Measurements from ENCODE around the gene ST6GALNAC4.

The ST6GALNAC4 gene, protein sequence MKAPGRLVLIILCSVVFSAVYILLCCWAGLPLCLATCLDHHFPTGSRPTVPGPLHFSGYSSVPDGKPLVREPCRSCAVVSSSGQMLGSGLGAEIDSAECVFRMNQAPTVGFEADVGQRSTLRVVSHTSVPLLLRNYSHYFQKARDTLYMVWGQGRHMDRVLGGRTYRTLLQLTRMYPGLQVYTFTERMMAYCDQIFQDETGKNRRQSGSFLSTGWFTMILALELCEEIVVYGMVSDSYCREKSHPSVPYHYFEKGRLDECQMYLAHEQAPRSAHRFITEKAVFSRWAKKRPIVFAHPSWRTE

GRCh38 chr9:127916720-127917581 lies at the start of gene ST6GALNAC4:
TSS of gene ST6GALNAC4 (minus strand) at chr9:127917041. CDS start at chr9:127916419, 622 bp downstream.
- DNase-seq (ENCODE audit: low read depth in 2 of 2): peak; percentile 98

DNA sequence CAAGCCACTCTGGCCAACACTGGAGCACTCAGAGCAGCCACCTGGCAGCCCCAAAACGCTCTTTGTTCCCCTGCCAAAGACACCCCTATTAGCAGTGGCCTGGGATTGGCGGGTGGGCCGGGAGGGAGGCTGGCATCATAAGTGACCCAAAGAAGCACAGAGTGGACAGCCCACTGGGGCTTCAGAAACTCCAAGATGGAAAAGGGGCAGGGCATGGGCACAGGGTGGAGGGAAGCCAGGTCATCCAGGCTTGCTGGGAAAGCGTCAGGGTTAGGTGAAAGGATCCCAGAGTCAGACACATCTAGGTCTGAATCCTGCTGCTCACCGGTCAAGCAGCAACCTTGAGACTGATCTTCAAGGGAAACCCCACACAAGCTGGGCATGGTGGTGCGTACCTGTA lies 49.1 kb upstream of the ST6GALNAC4 start:
- no peak for DNase-seq (ENCODE audit: low read depth in 2 of 2)

DNA sequence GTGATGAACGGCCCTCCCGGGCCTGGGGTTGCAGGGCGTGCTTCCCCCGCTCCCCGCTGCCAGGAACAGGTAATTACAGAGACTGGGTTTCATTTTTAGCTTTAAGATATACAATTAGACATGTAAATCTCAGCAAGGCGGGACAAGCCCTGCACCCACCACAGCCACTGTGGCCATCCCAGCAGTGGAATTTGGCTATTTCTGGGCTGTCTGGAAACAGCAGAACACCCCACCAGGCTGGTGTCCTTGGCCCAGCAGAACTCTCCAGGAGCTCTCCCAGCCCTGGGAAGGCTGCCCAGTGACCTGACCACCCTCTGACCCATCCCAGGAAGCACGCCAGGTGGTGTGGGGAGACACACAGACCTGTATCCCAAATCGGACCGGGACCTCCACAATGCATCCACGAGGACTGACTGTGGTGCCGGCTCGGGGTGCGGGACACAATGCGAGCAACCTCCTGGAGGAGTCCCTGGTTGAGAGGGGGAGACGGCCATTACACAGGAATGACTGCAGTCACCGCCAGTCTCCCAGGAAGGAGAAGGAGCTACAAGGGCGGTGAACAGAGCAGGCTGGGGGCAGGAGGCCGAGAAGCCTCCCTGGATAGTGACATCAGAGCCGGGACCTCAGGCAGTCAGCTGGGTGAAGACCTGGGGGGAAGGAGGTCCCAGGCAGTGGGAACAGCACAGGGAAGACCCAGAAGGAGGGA lies 46.7 kb upstream of the ST6GALNAC4 start:
- no peak for DNase-seq (ENCODE audit: low read depth in 2 of 2)

- DNase-seq (ENCODE audit: low read depth in 2 of 2): no peak
These were observed 46.2 kb upstream of the ST6GALNAC4 start for GRCh38 chr9:127963041-127963358.

DNA sequence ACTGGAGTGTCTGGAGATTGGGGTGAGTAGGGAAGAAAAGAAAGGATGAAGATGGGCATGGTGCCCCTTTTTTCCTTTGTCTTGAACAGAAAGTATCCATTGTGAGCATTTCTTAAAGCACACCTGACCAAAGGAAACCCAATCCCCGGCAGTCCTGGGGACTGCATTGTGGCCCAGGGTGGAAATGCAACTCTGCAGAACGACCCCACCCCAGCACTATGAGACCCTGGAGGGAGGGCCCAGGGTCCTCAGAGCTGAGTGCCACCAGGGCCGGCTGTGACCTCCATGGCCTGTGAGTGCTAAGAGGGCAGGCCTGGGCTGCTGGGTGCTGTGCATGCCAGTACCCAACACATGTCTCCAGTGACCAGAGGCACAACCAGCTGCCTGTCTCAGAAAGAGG lies 45.4 kb upstream of the ST6GALNAC4 start:
- DNase-seq (ENCODE audit: low read depth in 2 of 2): no peak

GRCh38 chr9:127961613-127962155 lies 44.8 kb upstream of the ST6GALNAC4 start:
- DNase-seq (ENCODE audit: low read depth in 2 of 2): no peak

GRCh38 chr9:127961155-127961490 lies 44.3 kb upstream of the ST6GALNAC4 start:
- no peak for DNase-seq (ENCODE audit: low read depth in 2 of 2)

DNA sequence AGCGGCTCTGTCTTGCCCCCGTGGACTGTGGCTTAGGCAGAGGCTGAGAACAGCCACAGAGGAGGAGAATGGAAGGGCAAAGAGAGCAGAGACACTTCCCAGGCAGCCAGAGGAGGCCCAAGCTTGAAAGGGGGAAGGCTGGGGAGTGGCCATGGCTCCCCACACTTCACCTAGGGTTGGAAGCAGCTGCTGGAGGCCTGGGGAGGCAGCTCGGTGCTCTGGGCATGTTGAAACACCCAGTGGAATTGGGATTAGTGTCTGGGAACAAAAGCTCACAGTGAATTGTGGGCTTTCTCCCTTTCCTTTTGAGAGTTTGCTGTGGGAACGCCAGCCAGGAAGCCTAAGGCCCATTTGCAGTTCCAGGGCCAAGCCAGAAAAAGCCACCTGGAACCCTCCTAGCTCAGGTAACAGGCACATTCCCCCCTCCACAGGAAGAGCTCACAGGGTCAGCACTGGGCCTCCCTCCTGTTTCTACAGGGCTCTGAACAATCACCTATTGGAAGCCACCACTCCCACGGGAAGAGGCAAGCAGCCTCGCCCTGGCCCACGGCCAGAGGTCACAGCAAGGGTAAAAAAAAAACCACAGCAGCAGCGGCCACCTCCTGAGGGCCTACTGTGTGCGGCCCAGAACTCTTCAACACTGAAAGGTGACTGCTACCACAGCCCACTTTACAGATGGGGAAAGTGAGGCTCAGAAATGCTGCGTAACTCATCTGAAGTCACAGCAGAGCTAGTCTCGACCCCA lies 43.7 kb upstream of the ST6GALNAC4 start:
- no peak for DNase-seq (ENCODE audit: low read depth in 2 of 2)

DNA sequence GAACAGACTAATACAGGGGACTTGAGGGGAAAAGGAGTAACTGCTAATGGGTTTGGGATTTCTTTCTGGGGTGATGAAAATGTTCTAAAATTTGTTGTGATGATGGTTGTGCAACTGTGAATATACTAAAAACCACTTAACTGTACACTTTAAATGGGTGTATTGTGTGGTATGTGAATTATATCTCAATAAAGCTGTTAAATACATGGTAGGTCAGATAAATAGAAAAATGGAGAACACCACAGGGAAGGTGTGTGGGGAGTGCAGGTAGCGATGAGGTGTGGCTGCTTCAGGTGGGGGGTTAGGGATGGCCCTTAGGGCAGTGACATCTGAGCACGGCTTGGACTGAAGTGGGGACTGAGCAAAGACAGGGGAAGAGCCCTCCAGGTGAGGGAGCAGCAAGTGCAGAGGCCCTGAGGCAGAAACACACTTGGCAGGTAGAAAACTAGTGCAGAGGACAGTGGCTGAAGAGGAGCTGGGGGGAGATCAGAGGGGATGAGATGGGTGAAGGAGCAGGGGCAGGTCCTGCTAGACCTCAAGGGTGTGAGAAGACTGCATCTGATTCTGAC lies 43.1 kb upstream of the ST6GALNAC4 start:
- DNase-seq (ENCODE audit: low read depth in 2 of 2): no peak

DNA sequence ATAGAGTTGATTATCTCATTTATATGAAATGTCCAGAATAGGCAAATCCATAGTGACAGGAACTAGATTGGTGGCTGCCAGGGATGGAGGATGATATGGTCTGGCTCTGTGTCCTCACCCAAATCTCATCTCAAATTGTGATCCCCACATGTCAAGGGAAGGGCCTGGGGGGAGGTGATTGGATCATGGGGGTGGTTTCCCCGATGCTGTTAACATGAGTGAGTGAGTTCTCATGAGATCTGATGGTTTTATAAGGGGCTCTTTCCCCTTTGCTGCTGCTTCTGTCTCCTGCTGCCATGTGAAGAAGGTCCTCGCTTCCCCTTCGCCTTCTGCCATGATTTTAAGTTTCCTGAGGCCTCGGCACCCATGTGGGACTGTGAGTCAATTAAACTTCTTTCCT lies 42.6 kb upstream of the ST6GALNAC4 start:
- no peak for DNase-seq (ENCODE audit: low read depth in 2 of 2)

DNA sequence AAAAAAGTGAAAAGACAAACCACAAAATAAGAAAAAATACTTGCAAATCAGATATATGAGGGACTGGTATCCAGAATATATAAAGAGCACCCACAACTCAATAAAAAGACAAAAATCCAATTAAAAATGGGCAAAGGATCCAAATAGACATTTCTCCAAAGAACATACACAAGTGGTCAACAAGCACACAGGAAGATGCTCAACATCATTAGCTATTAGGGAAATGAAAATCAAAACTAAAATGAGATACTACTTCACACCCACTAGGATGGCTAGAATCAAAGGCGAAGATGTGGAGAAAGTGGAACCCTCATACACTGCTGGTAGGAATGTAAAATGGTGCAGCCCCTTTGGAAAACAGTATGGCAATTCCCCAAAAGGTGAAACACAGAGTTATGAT lies 41.9 kb upstream of the ST6GALNAC4 start:
- DNase-seq (ENCODE audit: low read depth in 2 of 2): no peak

DNA sequence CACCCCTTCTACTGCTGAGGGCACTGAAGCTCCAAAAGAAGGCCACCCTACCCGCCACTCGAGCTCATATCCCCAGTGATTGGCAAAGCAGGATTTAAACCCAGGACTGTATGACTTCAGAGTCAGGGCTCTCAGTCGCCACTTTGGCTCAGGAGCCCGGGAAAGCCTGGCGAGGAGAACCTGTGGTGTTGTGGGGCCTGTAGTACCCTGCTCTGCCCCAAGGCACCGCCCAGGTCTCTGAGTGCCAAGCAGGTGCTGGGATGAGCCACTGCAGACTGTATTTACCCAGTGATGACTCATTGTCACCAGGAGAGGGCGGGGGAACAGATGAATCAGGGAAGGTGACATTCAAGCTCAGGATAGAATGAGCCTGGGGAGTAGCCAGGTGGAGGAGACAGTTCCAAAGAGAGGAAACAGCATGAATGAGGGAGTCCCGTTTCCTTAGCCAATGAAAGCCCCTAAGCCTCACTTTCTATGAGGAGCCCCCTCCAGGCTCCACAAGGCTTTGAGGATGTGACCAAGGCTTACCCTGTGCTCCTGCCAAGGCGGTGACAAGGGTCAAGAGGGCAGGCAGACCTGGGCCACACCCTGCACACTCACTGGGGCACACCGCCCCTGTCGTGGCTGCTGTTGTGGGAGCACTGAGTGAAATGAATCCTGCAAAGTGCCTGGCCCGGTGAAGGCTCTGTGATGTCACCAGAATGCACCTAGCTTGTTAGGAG lies 38.6 kb upstream of the ST6GALNAC4 start:
- peak; percentile 64 to 79 for DNase-seq (ENCODE audit: low read depth in 2 of 2)

- DNase-seq (ENCODE audit: low read depth in 2 of 2): no peak
These were observed 38.0 kb upstream of the ST6GALNAC4 start for GRCh38 chr9:127954831-127955293.

DNA sequence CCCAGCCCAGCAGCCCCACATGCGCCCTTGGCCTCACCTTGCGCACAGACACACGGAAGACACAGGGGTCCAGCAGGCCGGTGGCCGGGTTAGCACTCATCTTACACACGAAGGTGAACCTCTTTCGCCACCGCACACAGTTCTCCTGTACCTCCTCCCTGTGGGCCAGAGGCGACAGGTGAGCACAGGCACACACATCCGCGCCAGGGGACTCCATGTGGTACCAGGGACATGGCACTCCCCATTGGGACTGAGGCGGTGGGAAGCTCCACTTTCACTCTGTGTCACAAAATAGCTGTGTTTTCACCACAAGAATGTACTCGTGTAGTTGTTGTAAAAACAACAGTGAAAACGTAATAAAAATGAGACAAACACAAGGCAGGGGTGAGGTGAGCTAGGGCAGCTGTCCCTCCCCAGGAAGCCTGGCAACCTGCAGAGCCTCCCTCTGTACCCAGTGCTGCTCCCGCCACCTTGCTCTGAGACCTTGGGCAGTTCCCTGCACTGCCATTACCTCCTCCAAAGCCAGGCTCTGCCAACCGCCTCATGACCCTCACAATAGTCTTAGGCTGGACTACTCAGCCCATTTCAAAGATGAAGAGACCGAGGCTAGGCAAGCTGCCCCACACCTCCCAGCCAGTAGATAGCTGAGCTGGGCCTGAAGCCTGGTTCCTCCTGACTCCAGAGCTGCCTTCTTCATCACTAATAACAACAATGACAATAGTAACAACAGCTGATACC lies 37.1 kb upstream of the ST6GALNAC4 start:
- DNase-seq (ENCODE audit: low read depth in 2 of 2): no peak

DNA sequence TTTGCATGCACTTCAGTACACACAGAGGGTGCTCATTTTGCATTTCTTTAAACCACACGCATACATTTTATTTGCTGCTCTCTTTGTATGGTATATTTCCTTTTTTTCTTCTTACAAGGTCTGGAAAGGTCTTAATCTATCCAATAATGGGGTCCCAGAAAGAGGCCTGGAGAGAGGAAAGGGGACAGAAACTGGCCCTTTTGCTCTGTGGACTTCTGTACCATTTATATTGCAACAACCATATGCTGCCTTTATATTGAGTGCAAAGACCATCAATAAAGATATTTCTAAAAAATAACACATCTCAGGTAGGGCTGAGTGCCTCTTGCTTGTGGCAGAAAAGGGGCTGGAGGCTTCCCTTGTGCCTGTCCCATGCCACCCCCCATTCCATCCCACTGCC lies 36.3 kb upstream of the ST6GALNAC4 start:
- no peak for DNase-seq (ENCODE audit: low read depth in 2 of 2)

DNA sequence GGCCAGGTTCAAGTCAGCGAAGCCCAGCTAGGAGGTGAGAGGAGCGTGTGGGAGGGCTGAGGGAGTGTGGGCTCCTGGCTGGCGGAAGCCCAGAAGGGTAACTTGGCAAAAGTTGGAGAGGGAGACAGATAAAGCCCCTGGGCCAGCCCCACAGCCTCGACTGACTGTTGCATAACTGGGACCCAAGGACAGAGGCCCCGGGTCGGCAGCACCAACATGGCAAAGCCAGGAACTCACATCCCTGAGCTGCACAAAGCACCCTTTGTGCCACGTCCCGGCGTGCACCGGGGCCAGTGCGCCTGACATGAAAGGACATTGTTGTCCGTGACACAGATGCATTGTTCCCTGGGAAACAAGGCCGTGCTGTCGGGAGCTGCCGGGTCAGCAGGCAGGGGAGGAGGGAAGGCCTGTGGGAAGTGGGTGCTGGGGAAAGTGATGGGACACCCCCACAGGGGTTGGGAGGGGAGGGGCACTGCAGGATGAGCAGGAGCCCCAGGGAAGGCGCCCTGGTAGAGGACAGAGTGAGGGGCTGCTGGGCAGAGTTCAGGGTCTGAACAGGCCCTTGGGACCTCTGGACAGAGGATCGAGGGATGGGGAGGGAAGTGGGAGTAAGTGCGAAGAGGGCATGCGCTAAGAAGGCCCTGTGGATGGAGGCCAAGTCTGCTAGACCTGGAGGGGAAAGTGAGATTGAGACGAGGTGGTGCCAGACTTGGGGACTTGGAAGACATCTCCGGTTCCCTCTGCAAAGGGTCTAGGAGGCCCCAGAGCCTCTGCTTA lies 33.9 kb upstream of the ST6GALNAC4 start:
- no peak for DNase-seq (ENCODE audit: low read depth in 2 of 2)

GRCh38 chr9:127949827-127950512 lies 33.1 kb upstream of the ST6GALNAC4 start:
- no peak for DNase-seq (ENCODE audit: low read depth in 2 of 2)

Data from stimulated activated CD4-positive, alpha-beta T cell treated with anti-CD3 and anti-CD28 coated beads, Interleukin-1b, Interleukin-23, amount 100 ng/mL, for 4 hours (primary cell).